Measurements from ENCODE around the gene CYP4F11.

GRCh38 chr19:15913830-15914229 is 20.5 kb downstream of the CYP4F11 start:
- TF ChIP-seq CTCF (IDR thresholded peaks at IDR 0.05) (no peak), POLR2A (IDR thresholded peaks at IDR 0.05) (no peak)
